H1 (cell line): Measurements from ENCODE around the gene ANO6. TPM values are rescaled to one million over a fixed set of nuclear protein-coding genes. Genes with fewer than 3 reads are reported as not detected.
"Not testable (repeated sequence)": the region's sequence is repeated elsewhere in the genome, so short reads cannot be mapped to it uniquely, and the experiment has no call there.

Source experiments
- CTCF ChIA-PET: fragments of 300-600 bp; sonication (Branson Sonifier 250); formaldehyde crosslinking; loops from one replicate; lab custom pipeline; 2021; ENCODE audit not compliant: partially characterized antibody; lab: Charles Lee
- POLR2A ChIA-PET: fragments of 300-600 bp; sonication (Branson Sonifier 250); formaldehyde crosslinking; loops from one replicate; lab custom pipeline; 2021; ENCODE audit warnings: inconsistent platforms; ENCODE audit not compliant: partially characterized antibody; lab: Charles Lee
- DNase-seq, 2 experiments: peaks; one replicate each; pipeline versions ENCODE4 v3.0.0 to v3.0.0-alpha.2; 2010 to 2022; ENCODE audit warnings: low spot score in 2 of 2, low read depth in 1 of 2, mixed read lengths in 1 of 2
- FAIRE-seq: peaks from 2 replicates; lab custom pipeline; 2011; peaks lifted over from hg19 to GRCh38; lab: Jason Lieb, UNC
- H2AFZ ChIP-seq: 2 replicates; pipeline ENCODE4 v1.8.1; 2012; ENCODE audit warnings: low read length, inconsistent platforms
- H2AK5ac ChIP-seq: 2 replicates; pipeline ENCODE4 v1.6.1; 2013; ENCODE audit warnings: low read depth, low read length
- H2BK120ac ChIP-seq: replicated peaks from 2 replicates; pipeline ENCODE3; 2013; ENCODE audit warnings: low read depth, low read length, inconsistent platforms
- H2BK12ac ChIP-seq: 2 replicates; pipeline ENCODE4 v1.6.1; 2013; ENCODE audit warnings: low read depth, low read length
- H2BK15ac ChIP-seq: 2 replicates; pipeline ENCODE4 v1.6.1; 2013; ENCODE audit warnings: low read length
- H2BK20ac ChIP-seq: 2 replicates; pipeline ENCODE4 v1.6.1; 2013; ENCODE audit warnings: low read length
- H2BK5ac ChIP-seq: 2 replicates; pipeline ENCODE4 v1.6.1; 2013; ENCODE audit warnings: low read depth, low read length
- H3K14ac ChIP-seq: 2 replicates; pipeline ENCODE4 v1.6.1; 2013; ENCODE audit warnings: inconsistent platforms; ENCODE audit not compliant: insufficient read length
- H3K18ac ChIP-seq: 2 replicates; pipeline ENCODE4 v1.6.1; 2013; ENCODE audit warnings: low read length; ENCODE audit errors: extremely low read depth
- H3K23ac ChIP-seq: 2 replicates; pipeline ENCODE4 v1.6.1; 2013; ENCODE audit warnings: inconsistent platforms; ENCODE audit not compliant: insufficient read length
- H3K23me2 ChIP-seq: 2 replicates; pipeline ENCODE4 v1.6.1; 2013; ENCODE audit warnings: low read depth, low read length
- H3K27ac ChIP-seq: 2 replicates; pipeline ENCODE4 v1.6.1; 2011; ENCODE audit warnings: low read depth, low read length, inconsistent platforms
- H3K27me3 ChIP-seq, 4 experiments: replicated peaks in 1 of 4; 1 replicate in 1 of 4; 2 replicates in 3 of 4; pipeline versions ENCODE4 v1.6.1 to v1.8.1; 2011 to 2013; ENCODE audit warnings: low read length in 3 of 4, mild to moderate bottlenecking in 3 of 4, inconsistent platforms in 2 of 4, mixed read lengths in 2 of 4, moderate library complexity in 1 of 4; ENCODE audit not compliant: control insufficient read depth in 3 of 4, insufficient read depth in 3 of 4; ENCODE audit errors: extremely low read depth in 1 of 4
- H3K36me3 ChIP-seq, 4 experiments: 2 replicates each; pipeline versions ENCODE4 v1.6.1 to v1.8.1; 2011 to 2013; ENCODE audit warnings: mild to moderate bottlenecking in 4 of 4, low read length in 3 of 4, moderate library complexity in 2 of 4, control low read depth in 1 of 4, inconsistent platforms in 1 of 4; ENCODE audit not compliant: insufficient read depth in 4 of 4, control insufficient read depth in 2 of 4
- H3K4ac ChIP-seq: replicated peaks from 2 replicates; pipeline ENCODE3; 2013; ENCODE audit warnings: low read length, low read depth, mixed read lengths, inconsistent platforms; ENCODE audit not compliant: insufficient read length
- H3K4me1 ChIP-seq, 4 experiments: replicated peaks in 1 of 4; 1 replicate in 1 of 4; 2 replicates in 3 of 4; pipeline versions ENCODE4 v1.6.1 to v1.8.1; 2011 to 2013; ENCODE audit warnings: low read length in 3 of 4, inconsistent platforms in 2 of 4, mixed read lengths in 1 of 4; ENCODE audit not compliant: insufficient read depth in 4 of 4, control insufficient read depth in 3 of 4
- H3K4me2 ChIP-seq, 2 experiments: 2 replicates each; pipeline versions ENCODE4 v1.6.1 to v1.8.1; 2011 to 2013; ENCODE audit warnings: low read depth in 2 of 2, low read length in 2 of 2, control low read depth in 1 of 2, inconsistent platforms in 1 of 2, mild to moderate bottlenecking in 1 of 2; ENCODE audit not compliant: insufficient read depth in 1 of 2
- H3K4me3 ChIP-seq, 4 experiments: fragments of 200-600, 300-600 bp in 1 of 4; sonication (generic), shearing (Covaris generic), sonication (Bioruptor Twin) in 1 of 4; 2 replicates each; pipeline versions ENCODE4 v1.5.1 to v1.8.1; 2011 to 2016; ENCODE audit warnings: low read length in 4 of 4, low read depth in 3 of 4, control low read depth in 2 of 4, inconsistent platforms in 2 of 4, mild to moderate bottlenecking in 2 of 4, mixed read lengths in 1 of 4, moderate library complexity in 1 of 4; ENCODE audit not compliant: insufficient read depth in 2 of 4; ENCODE audit errors: extremely low read depth in 1 of 4
- H3K56ac ChIP-seq: replicated peaks from 2 replicates; pipeline ENCODE3; 2013; ENCODE audit warnings: low read depth, mild to moderate bottlenecking, mixed read lengths, low read length, inconsistent platforms; ENCODE audit not compliant: insufficient read length
- H3K79me1 ChIP-seq: 2 replicates; pipeline ENCODE4 v1.6.1; 2013; ENCODE audit warnings: low read depth, low read length, control low read depth
- H3K79me2 ChIP-seq, 2 experiments: 2 replicates each; pipeline versions ENCODE4 v1.6.1 to v1.8.1; 2012 to 2013; ENCODE audit warnings: low read length in 2 of 2, mild to moderate bottlenecking in 2 of 2, inconsistent platforms in 1 of 2; ENCODE audit not compliant: insufficient read depth in 2 of 2, control insufficient read depth in 1 of 2
- H3K9ac ChIP-seq, 4 experiments: replicated peaks in 1 of 4; 1 replicate in 1 of 4; 2 replicates in 3 of 4; pipeline versions ENCODE4 v1.6.1 to v1.8.1; 2011 to 2013; ENCODE audit warnings: low read depth in 3 of 4, low read length in 3 of 4, control low read depth in 2 of 4, mild to moderate bottlenecking in 2 of 4, moderate library complexity in 2 of 4, inconsistent platforms in 1 of 4; ENCODE audit errors: extremely low read depth in 1 of 4
- H3K9me3 ChIP-seq, 2 experiments: 2 replicates each; pipeline versions ENCODE4 v1.6.1 to v1.8.1; 2012 to 2013; ENCODE audit warnings: mild to moderate bottlenecking in 2 of 2, moderate library complexity in 2 of 2, control low read depth in 1 of 2, inconsistent platforms in 1 of 2, low read depth in 1 of 2, low read length in 1 of 2, mixed read lengths in 1 of 2; ENCODE audit not compliant: insufficient read depth in 2 of 2
- H4K20me1 ChIP-seq, 2 experiments: replicated peaks in 1 of 2; 2 replicates each; pipeline versions ENCODE3 to v1.8.1; 2011 to 2013; ENCODE audit warnings: inconsistent platforms in 2 of 2, low read length in 2 of 2, mild to moderate bottlenecking in 1 of 2; ENCODE audit not compliant: insufficient read depth in 2 of 2, control insufficient read depth in 1 of 2
- H4K5ac ChIP-seq: 2 replicates; pipeline ENCODE4 v1.6.1; 2013; ENCODE audit warnings: low read length, low read depth, mixed read lengths, inconsistent platforms; ENCODE audit not compliant: insufficient read length
- H4K8ac ChIP-seq: 2 replicates; pipeline ENCODE4 v1.8.0; 2013; ENCODE audit warnings: mild to moderate bottlenecking, moderate library complexity, low read length, inconsistent platforms; ENCODE audit not compliant: insufficient read depth; ENCODE audit errors: extremely low read depth
- H4K91ac ChIP-seq: replicated peaks from 2 replicates; pipeline ENCODE3; 2013; ENCODE audit warnings: low read length, mixed read lengths, inconsistent platforms; ENCODE audit not compliant: insufficient read length
- HDAC2 ChIP-seq, 2 experiments: fragments of 300-600 bp in 1 of 2; sonication (generic) in 1 of 2; IDR thresholded peaks; 2 replicates each; pipeline ENCODE4 v1.6.1; 2011 to 2012; ENCODE audit warnings: low read depth in 2 of 2, low read length in 2 of 2, mild to moderate bottlenecking in 2 of 2, moderate library complexity in 2 of 2, borderline replicate concordance in 1 of 2, inconsistent platforms in 1 of 2
- JUN ChIP-seq: IDR thresholded peaks from 2 replicates; pipeline ENCODE4 v1.6.1; 2011; ENCODE audit warnings: low read depth, mild to moderate bottlenecking, improper control_type of control experiment, low read length
- WGBS, 2 experiments: shearing (Covaris generic) in 1 of 2; methylation state at CpG; one replicate each; pipeline versions ENCODE4 v1.1.6 to v1.1.7; 2013 to 2015; ENCODE audit warnings: low lambda C conversion rate in 2 of 2, mixed read lengths in 2 of 2, inconsistent platforms in 1 of 2, low coverage in 1 of 2, missing lambda C conversion rate in 1 of 2; ENCODE audit not compliant: insufficient replicate concordance in 2 of 2, insufficient coverage in 1 of 2, insufficient read length in 1 of 2; ENCODE audit errors: extremely low coverage in 1 of 2, missing lambda C conversion rate in 1 of 2; 5-methylcytosine and 5-hydroxymethylcytosine counted together
- polyA plus RNA-seq, 7 experiments: library from polyadenylated mRNA; depleted of rRNA in 3 of 7; stranded (reverse) in 5 of 7; unstranded in 2 of 7; fragments of >200 nt in 5 of 7; fragments of 200-250 nt in 2 of 7; gene quantifications; 1 replicate in 5 of 7; 2 replicates in 1 of 7; 4 replicates in 1 of 7; pipeline versions ENCODE4 v1.2.1 to v1.2.3, GENCODE V29; 2011 to 2013; ENCODE audit warnings: missing spikeins in 2 of 7, mixed read lengths in 2 of 7
- total RNA-seq: library from RNA; stranded (reverse); fragmentation: NEBNext Ultra II Directional; extraction: Animal tissue kit (Norgen Biotek cat#: 25700); gene quantifications from 2 replicates; pipeline ENCODE4 v1.2.1, GENCODE V29; 2021

The ANO6 gene
- total and polyA plus RNA-seq, 2 of the 8 experiments (the other 6 are each of a cell fraction or from before 2014, with no cell fraction given) = 15.1 to 39.7 TPM

GRCh38 chr12:45315462-45315861, 99.6 kb downstream of the ANO6 start (continued):
- no peak for TF ChIP-seq JUN
- TF ChIP-seq HDAC2 (IDR thresholded peaks at IDR 0.05; ENCODE audit: borderline replicate concordance in 1 of 2, low read depth in 2 of 2, low read length in 2 of 2) = no peak

GRCh38 chr12:45317261-45317660, 101.4 kb downstream of the ANO6 start:
- 89% methylated on average over 2 of the region's 3 CpGs; no CpG with 5 or more reads in 1 of the 2 experiments for WGBS, 2 experiments

More at GRCh38 chr12:45317261-45317660, 101.4 kb downstream of the ANO6 start:
- H2BK20ac ChIP-seq, H3K14ac ChIP-seq, H3K9ac ChIP-seq, H2BK12ac ChIP-seq, H3K79me1 ChIP-seq, H2BK120ac ChIP-seq, POLR2A ChIA-PET, CTCF ChIA-PET, H3K4ac ChIP-seq, H3K4me3 ChIP-seq, H3K36me3 ChIP-seq, H4K91ac ChIP-seq, H3K4me2 ChIP-seq, H2AK5ac ChIP-seq, H3K27ac ChIP-seq, H3K79me2 ChIP-seq, H3K9me3 ChIP-seq, H3K23ac ChIP-seq, H3K18ac ChIP-seq, H3K56ac ChIP-seq, H2BK5ac ChIP-seq, H4K5ac ChIP-seq, FAIRE-seq, H4K8ac ChIP-seq, H2AFZ ChIP-seq, H3K4me1 ChIP-seq, H4K20me1 ChIP-seq, H3K23me2 ChIP-seq, H2BK15ac ChIP-seq, DNase-seq, H3K27me3 ChIP-seq: not testable (repeated sequence)
